MM.1S (cell line): ENCODE measurements around the gene GPC5.

Experiments used
- DNase-seq: peaks from one replicate; pipeline ENCODE4 v3.0.0-alpha.2; 2015
- H2AFZ ChIP-seq: fragments of 300-600 bp; sonication (generic); 2 replicates; pipeline ENCODE4 v1.6.0; 2016; ENCODE audit warnings: antibody characterized with exemption, low read length
- H3F3A ChIP-seq: fragments of 300-600 bp; sonication (generic); 2 replicates; pipeline ENCODE4 v1.6.1; 2016; ENCODE audit warnings: mild to moderate bottlenecking, antibody characterized with exemption, low read length, moderate library complexity, mixed read lengths; ENCODE audit not compliant: insufficient read depth
- H3K27ac ChIP-seq: fragments of 300-600 bp; sonication (generic); 2 replicates; pipeline ENCODE4 v1.5.1; 2016; ENCODE audit warnings: mild to moderate bottlenecking, low read length
- H3K27me3 ChIP-seq: fragments of 300-600 bp; sonication (generic); replicated peaks from 2 replicates; pipeline ENCODE4 v1.6.0; 2016; ENCODE audit warnings: low read length; ENCODE audit not compliant: insufficient read depth
- H3K36me3 ChIP-seq: fragments of 300-600 bp; sonication (generic); replicated peaks from 2 replicates; pipeline ENCODE4 v1.6.1; 2016; ENCODE audit warnings: mild to moderate bottlenecking, low read length, mixed read lengths; ENCODE audit not compliant: insufficient read depth
- H3K4me1 ChIP-seq: fragments of 300-600 bp; sonication (generic); 2 replicates; pipeline ENCODE4 v1.6.1; 2016; ENCODE audit warnings: low read length, mixed read lengths
- H3K4me2 ChIP-seq: fragments of 300-600 bp; sonication (generic); 2 replicates; pipeline ENCODE4 v1.6.0; 2016; ENCODE audit warnings: low read depth, low read length
- H3K4me3 ChIP-seq: fragments of 300-600 bp; sonication (generic); 2 replicates; pipeline ENCODE4 v1.5.1; 2016; ENCODE audit warnings: low read length, mixed read lengths
- H3K79me2 ChIP-seq: fragments of 300-600 bp; sonication (generic); 2 replicates; pipeline ENCODE4 v1.6.1; 2016; ENCODE audit warnings: mixed run types, low read length, mixed read lengths
- H3K9ac ChIP-seq: fragments of 300-600 bp; sonication (generic); 2 replicates; pipeline ENCODE4 v1.6.1; 2016; ENCODE audit warnings: low read length, mixed read lengths
- H3K9me2 ChIP-seq: fragments of 300-600 bp; sonication (generic); replicated peaks from 2 replicates; pipeline ENCODE4 v1.6.1; 2016; ENCODE audit warnings: mild to moderate bottlenecking, low read length, mixed read lengths; ENCODE audit not compliant: insufficient read depth
- H3K9me3 ChIP-seq: fragments of 300-600 bp; sonication (generic); replicated peaks from 2 replicates; pipeline ENCODE4 v1.6.1; 2016; ENCODE audit warnings: mild to moderate bottlenecking, low read length, mixed read lengths; ENCODE audit not compliant: insufficient read depth
- H4K20me1 ChIP-seq: fragments of 300-600 bp; sonication (generic); 2 replicates; pipeline ENCODE4 v1.6.1; 2016; ENCODE audit warnings: mild to moderate bottlenecking, low read length, moderate library complexity, mixed read lengths; ENCODE audit not compliant: insufficient read depth
- CTCF ChIP-seq: fragments of 300-600 bp; sonication (generic); IDR thresholded peaks from 2 replicates; pipeline ENCODE4 v1.5.1; 2016; ENCODE audit warnings: antibody characterized with exemption, low read length, mixed read lengths
- EZH2 ChIP-seq: fragments of 300-600 bp; sonication (generic); optimal IDR thresholded peaks from 2 replicates; pipeline ENCODE3; 2017; ENCODE audit warnings: low read depth, mild to moderate bottlenecking, antibody characterized with exemption, low read length, mixed read lengths
- EZH2phosphoT487 ChIP-seq: fragments of 300-600 bp; sonication (generic); IDR thresholded peaks from 2 replicates; pipeline ENCODE4 v1.6.1; 2018; ENCODE audit warnings: antibody characterized with exemption, low read length

GPC5 gene

GRCh38 chr13:91523116-91523515, 124.7 kb downstream of the GPC5 start:
- no peak for DNase-seq
- Histone ChIP-seq H3K79me2 (no peaks in the 10 kb centered on the region), H3K4me3 (no peak overlapping the region), H3K36me3 (no peaks in the 10 kb centered on the region), H3K4me1 (no peaks in the 10 kb centered on the region), H3K9me2 (no peaks in the 10 kb centered on the region), H3K4me2 (no peak overlapping the region), H3K27ac (no peak overlapping the region), H3F3A (no peaks in the 10 kb centered on the region), H2AFZ (no peak overlapping the region), H3K9me3 (no peaks in the 10 kb centered on the region), H3K9ac (no peak overlapping the region), H4K20me1 (no peaks in the 10 kb centered on the region), H3K27me3 (no peaks in the 10 kb centered on the region)
- TF ChIP-seq EZH2phosphoT487 (no peak), CTCF (no peak)

GRCh38 chr13:91526543-91527033, 128.2 kb downstream of the GPC5 start:
- no peak overlapping the region for H3K27ac ChIP-seq
- no peaks in the 10 kb centered on the region for H4K20me1 ChIP-seq
- no peaks in the 10 kb centered on the region for H3K36me3 ChIP-seq
- no peaks in the 10 kb centered on the region for H3K4me1 ChIP-seq
- no peak overlapping the region for H2AFZ ChIP-seq
- H3K9me3 ChIP-seq = no peaks in the 10 kb centered on the region
- no peaks in the 10 kb centered on the region for H3K9me2 ChIP-seq
- H3K79me2 ChIP-seq = no peaks in the 10 kb centered on the region
- H3K9ac ChIP-seq = no peak overlapping the region
- H3F3A ChIP-seq = no peaks in the 10 kb centered on the region
- H3K27me3 ChIP-seq = no peaks in the 10 kb centered on the region
- H3K4me3 ChIP-seq = no peak overlapping the region
- TF ChIP-seq CTCF = no peak
- TF ChIP-seq EZH2 = no peak
- TF ChIP-seq EZH2phosphoT487 = no peak
- no peak for DNase-seq
- no peak overlapping the region for H3K4me2 ChIP-seq

GRCh38 chr13:91529739-91530482, 131.5 kb downstream of the GPC5 start:
- Histone ChIP-seq H3K4me1 (no peaks in the 10 kb centered on the region), H3K4me2 (no peak overlapping the region), H3K9ac (no peak overlapping the region), H3K9me3 (no peaks in the 10 kb centered on the region), H4K20me1 (no peaks in the 10 kb centered on the region), H3K27ac (no peak overlapping the region), H3K9me2 (no peaks in the 10 kb centered on the region), H3K79me2 (no peaks in the 10 kb centered on the region), H3K27me3 (no peaks in the 10 kb centered on the region), H3F3A (no peaks in the 10 kb centered on the region), H2AFZ (no peak overlapping the region), H3K36me3 (no peaks in the 10 kb centered on the region), H3K4me3 (no peak overlapping the region)
- no peak for TF ChIP-seq EZH2phosphoT487
- TF ChIP-seq EZH2 = no peak
- TF ChIP-seq CTCF = no peak
- DNase-seq = no peak
